Measurements from ENCODE around the gene FNBP1.
A peak's percentile ranks its signal among the peaks of the same experiment; 100 is the strongest.

The FNBP1 gene

DNA sequence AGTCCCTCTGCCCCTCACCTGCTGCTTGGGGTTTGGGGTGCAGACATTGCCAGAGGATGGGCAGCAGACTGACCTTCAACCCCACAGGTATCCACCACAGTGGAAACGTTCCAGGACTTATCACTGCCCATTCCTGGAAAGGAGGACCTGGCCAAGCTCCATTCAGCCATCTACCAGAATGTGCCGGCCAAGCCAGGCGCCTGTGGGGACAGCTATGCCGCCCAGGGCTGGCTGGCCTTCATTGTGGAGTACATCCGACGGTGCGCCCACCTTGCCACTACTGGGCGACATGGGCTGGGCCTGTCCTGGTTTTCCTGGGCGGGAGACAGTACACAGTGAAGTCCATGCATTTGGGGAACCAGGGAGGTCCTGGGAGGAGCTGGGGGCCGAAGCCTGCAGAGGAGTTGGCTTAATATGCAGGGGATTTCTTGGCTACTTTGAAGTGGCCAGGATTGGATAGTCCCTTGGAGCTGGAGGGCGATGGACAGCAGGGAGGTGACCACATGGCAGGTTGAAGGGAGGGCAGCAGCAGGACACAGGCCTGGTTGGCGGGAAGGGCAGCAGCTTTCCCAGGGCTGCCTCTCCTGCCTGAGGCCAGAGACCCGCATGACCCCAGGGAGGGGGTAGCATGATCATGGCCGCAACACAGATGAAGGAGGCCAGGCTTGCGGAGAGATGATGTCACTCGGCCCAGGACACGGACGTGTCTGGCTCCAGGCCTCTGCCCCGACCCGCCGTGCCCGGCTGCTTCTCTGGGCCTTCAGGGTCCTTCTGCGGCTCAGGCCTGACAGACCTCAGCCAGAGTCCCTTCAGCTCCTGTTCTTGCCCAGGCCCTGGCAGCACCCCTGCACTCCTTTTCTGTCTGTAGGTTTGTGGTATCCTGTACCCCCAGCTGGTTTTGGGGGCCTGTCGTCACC is 173.1 kb downstream of the FNBP1 start:
- no peak for DNase-seq

DNA sequence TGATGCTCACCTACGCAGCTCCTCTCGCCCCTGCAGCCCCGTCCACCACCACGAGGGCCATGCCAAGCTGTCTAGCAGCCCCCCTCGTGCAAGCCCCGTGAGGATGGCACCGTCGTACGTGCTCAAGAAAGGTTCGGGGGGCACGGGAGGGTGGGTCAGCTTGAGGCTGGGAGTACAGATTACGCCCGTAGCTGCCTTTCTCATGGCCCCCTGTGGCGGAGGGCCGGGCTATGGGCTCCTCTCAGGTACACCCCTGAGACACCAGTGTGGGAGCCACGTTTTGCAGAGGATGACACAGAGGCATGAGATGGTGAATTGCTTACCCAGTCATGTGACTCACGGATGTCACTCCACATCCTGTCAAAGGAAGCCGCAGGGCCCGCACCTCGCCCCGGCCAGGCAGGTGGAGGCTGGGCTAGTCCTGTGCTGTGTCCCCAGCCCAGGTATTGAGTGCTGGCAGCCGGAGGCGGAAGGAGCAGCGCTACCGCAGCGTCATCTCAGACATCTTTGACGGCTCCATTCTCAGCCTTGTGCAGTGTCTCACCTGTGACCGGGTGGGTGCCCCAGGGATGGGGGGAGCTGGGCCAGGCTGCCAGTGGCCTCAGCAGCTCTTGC is 174.0 kb downstream of the FNBP1 start:
- no peak for DNase-seq

DNA sequence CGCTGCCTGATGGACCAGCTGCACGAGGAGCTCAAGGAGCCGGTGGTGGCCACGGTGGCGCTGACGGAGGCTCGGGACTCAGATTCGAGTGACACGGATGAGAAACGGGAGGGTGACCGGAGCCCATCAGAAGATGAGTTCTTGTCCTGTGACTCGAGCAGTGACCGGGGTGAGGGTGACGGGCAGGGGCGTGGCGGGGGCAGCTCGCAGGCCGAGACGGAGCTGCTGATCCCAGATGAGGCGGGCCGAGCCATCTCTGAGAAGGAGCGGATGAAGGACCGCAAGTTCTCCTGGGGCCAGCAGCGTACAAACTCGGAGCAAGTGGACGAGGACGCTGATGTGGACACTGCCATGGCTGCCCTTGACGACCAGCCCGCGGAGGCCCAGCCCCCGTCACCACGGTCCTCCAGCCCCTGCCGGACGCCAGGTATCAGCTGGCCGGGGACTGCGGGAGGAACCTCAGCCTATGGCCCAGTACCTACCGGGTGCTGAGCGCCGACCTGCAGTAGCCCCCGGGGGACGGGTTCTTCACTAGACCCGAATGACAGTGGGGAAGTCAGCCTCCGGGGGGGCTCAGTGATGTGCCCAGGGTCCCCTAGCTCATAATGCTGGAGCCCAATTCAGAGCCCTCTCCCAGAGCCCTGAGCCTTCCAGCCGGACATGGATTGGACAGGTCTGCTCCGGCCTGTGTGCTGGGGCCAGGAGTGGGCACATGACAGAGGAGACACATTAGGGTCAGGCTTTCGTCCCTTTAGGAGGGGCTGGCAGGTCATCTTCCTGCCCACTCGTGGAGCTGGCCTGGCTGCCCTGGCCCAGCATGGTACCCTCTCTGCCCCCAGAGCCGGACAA is 174.7 kb downstream of the FNBP1 start:
- DNase-seq, result no peak

DNA sequence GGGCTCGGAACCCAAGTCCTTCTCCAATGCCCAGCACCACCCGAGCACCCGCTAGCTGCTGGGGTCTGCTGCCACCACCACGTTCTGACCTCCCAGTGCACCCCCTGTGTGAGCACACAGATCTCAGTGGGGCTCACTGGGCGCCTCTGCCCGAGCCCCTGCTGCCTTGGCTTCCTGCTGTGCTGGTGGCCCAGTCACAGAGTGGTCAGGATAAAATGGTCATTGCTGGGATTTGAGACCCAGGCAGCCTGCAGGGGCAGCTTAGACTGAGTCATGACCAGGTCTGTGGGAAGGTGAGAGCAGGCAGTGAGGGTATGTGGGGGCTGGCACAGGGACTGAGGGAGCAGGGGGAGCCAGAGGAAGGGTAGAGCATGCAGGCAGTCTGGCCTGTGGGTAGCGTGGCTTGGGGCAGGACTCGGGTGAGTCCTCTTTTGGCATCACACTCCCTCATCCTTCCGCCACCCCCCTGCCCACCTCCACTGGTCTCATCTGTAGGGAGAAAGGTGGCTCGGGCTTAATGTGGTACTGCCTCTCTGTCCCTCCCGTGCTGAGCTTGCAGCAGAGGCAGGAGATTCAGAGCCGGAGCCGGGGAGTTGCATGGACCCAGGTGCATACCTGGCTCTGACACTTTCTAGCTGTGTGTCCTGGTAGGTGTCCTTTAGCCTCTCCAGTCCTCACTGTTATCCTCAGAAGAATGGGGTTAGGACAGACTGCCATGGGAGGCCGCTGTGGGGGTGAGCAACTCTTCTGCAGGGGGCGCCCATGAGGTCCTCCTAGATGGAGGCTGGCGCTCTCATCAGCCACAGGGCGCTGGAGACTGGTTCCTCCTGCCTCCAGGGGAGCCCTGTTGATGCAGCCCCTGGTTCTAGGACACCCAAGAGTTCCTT is 175.6 kb downstream of the FNBP1 start:
- no peak for DNase-seq

DNA sequence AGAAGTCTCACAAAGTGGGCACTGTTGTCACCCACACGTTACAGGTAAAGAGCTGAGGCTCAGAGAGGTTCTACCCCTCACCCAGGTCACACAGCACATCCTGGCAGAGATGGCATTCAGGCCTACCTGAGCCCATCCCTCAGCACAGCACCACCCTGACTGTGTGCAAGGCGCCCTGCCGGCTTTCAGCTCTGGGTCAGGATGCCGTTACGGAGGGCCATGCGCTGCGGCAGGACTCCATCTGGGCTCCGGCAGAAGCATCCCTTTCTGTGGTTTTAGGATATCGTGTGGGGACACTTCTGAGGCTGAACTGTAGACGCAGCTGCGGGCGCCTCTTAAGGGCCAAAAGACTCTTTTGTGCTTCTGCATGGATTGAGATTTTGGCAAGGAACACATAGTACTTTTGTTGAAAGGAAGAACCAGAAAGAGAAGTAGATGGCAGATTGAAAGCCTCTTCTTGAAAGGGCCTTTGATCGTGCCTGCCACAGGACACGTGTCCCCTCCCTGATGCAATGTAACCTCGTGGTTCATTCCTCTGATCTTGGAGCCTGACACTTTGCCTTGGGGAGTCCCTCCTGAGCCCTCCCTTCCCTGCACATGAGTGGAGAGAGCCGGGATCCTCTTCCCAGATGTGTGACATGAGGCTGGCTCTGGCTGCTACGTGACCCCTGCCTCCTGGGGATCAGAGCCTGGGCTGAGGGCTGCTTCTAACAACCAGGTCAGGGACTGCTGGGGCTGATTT is 176.4 kb downstream of the FNBP1 start:
- no peak for DNase-seq

DNA sequence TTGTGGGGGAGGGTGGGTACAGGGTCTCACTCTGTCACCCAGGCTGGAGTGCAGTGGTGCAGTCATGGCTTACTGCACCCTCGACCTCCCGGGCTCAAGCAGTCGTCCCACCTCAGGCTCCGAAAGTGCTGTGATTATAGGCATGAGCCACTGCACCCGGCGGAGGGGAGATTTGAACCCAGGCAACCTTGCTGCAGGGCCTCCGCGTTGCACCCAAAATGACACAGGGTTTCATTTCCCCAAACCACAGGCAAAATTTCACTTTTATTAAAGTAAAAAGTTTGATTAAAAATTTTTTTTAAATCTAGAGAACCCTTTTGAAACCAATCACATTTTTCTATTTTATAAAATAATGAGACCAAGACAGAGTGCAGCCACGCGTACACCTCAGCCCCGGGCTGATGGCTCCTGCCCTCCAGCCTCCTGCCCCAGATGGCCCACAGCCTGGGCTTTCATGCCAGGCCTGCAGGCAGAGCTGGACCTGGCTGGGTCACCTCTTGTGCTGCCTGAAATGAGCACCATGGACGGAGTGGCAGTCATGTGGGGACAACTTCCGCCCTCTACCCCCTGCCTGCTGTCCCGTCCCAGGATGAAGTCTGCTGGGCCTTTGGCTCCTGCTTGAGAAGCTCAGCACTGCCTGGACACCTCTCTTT is 177.2 kb downstream of the FNBP1 start:
- DNase-seq, result no peak

DNA sequence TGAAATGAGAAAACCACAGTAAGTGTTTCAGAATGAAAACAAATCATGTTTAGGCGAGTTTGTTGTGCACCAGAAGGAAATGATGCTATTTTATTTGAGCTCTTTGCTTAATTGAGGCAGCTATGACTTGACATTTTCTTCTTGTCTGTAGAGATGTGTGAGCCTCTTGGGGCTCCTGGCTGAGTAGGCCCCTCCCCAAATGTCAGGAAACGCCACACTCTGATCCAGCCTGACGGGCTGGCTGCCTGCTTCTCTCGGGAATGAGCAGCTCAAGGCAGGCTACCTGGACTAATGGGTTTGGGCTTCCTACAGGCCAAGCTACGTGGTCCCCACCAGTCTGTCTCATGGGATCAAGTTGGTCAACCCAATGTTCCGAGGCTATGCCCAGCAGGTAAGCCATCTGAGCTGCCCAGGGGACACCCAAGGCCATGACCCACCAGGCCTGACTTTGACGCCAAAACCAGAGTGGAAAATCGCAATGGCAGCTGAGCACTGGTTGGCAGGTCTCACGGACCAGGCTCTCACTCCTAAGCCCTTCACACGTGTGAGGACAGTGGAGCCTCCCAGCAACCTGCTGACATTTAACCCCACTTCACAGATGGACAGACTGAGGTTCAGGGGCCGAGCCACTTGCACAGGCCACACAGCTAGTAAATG is 177.9 kb downstream of the FNBP1 start:
- no peak for DNase-seq

DNA sequence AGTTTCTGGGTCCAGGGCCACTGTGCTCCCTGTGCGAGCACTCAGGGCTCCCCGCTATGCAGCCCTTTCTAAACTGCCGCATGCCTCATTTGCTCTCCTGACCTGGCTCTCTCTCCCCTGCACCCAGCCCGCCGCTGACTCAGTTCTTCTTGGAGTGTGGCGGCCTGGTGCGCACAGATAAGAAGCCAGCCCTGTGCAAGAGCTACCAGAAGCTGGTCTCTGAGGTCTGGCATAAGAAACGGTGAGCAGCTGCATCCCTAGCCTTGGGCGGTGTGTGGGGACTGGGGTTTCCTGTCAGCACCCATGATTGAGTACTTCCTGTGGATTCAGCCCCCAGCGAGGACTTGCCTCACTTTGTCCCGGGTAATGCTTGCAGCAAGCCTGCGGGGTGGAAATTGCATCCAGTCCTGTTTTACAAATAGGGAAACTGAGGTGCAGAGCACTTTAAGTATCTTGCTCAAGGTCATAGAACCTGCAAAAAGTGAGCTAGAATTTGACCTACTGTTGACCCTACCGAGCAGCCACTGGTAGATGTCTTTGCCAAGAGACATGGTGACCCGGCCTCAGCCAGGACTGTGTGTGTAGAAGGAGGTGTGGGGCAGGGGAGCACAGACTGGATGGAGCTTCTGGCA is 179.8 kb downstream of the FNBP1 start:
- peak; percentile 44 for DNase-seq

DNA sequence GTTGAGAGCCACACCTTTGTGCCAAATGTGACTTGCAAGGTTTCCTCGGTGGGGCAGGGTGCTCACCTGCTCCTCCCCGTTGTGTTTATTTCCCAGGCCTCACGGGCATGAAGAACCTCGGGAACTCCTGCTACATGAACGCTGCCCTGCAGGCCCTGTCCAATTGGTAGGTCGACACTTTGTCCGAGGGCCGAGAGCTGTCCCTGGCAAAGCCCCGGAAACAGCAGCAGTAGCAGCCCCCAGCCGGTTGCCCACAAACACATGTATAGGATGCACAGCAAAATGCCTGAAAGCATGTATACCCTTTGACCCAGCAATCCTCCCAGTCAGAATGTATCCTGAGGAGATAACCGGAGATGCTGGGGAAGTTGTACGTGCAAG is 181.6 kb downstream of the FNBP1 start:
- no peak for DNase-seq

DNA sequence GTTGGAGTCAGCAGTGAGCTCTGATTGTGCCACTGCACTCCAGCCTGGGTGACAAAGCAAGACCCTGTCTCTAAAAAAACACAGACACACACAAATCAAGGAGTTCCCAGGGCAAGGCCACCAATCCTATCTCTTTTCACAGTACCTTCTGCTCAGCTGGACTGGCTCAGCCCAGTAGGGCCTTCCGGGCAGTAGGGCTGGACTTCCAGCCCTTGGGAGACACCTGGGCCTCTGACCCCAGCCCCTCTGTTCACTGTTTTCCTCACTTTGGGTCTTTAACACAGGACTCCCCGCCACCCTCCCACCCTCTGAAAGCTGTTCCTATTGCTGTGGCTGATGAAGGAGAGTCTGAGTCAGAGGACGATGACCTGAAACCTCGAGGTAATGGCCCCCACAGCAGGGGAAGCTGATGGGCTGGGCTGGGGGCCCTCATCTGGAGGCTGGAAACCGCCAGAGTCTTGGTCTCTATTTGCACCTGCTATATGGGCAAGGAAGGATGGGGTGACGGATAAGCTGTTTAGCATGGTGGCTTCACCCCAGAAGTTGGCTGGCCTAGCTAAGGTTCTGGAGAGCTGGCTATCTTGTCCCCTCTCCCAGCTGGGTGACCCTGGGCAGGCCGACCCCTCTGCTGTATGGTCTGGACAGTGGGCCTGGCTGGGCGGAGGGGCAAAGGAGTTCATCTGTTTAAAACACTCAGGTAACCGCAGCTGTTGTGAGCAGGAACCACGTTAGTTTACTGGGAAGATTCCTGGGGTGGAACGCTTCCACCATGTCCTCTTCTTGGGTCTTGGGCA is 182.1 kb downstream of the FNBP1 start:
- DNase-seq, result no peak

DNA sequence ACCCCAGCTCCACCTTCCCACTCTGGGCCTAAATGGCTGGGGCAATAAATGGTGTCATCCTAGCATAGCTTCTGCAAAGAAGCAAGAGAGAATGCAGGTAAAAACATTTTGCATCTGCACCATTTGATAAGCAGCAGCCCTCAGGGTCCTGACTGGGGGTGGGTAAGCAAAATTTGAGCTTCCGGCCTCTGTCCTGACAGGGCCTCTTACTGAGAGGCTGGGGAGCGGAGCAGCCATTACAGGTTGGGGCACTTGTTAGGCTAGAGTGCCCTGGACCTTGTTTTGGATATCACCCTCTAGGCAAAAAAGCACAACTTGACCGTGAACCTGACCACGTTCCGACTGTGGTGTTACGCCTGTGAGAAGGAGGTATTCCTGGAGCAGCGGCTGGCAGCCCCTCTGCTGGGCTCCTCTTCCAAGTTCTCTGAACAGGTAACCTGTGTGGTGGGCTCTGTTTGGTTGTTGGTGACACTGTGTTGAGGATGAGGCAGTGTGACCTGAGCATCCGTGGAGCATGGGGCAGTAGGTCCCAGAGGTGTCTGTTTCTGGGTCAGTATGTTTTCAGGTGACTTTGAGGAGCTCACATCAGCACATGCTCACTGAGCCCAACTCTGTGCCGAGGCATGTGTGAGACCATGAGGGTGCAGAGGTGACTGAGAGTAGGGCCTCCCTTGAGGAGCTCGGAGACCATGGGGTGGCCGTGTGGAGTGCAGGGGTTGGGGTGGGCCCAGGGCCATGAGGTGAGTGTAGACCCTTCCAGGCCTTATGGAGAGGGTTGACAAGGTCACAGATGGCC is 184.6 kb downstream of the FNBP1 start:
- DNase-seq, result no peak

DNA sequence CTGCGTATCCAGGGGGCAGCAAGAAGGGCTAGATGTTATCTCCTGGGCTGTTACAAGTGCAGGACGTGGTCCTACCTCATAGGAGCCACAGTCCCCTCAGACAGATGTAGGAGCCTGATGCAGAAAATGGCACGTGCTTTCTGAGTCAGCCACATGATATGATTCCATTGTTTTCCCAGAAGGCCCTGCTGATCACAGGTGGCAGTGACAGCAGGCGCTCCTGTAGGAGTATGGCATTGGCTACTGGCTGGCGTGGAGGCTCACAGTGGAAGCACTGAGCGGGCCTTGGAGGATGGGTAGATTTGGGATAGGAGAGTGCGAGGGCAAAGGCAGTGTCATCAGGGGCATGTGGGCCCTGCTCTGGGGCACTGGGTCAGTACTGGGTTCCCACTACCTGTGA is 185.8 kb downstream of the FNBP1 start:
- DNase-seq, result no peak

DNA sequence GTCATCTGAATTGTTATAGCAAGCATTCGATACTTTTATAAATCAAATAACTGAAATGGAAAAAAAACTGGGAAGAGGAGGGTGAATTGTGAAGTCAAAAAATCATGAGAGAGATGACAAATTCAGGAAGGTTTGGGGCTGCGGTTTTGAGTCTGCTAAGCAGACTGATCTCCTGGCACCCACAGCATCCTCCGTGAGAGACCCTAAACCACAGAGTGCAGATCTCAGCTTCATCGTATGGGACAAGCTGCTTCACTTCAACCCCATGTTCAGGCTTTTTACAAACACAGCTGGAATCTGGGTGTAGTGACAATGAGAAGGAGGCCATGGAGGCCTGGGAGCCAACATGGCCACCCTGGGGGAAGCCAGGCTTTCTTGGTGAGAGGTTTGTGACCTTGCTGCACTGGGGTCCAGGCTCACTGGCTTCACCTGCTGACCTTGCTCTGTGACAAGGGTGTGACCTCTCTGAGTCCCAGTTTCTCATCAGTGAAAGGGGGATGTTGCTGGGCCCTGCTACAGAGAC is 188.3 kb downstream of the FNBP1 start:
- DNase-seq, result no peak

DNA sequence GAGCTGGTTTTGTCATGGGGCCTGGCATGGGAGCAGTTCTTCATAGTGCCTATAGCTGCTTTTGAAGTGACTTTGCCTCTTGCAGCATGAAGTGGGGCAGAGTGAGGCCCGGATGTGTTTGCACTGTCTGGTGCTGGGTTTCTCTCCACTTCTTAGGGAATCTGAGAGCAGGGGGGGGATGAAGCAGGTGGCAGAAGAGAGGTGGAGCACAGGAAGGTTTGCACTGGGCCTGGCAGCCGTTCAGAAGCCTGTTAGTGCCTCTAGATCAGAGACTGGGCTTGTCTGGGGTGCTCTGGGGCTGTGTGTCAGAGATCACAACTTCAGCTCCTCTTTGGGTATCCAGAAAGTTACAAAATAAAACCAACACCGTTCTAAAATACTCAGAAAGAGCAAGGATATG is 189.4 kb downstream of the FNBP1 start:
- no peak for DNase-seq

DNA sequence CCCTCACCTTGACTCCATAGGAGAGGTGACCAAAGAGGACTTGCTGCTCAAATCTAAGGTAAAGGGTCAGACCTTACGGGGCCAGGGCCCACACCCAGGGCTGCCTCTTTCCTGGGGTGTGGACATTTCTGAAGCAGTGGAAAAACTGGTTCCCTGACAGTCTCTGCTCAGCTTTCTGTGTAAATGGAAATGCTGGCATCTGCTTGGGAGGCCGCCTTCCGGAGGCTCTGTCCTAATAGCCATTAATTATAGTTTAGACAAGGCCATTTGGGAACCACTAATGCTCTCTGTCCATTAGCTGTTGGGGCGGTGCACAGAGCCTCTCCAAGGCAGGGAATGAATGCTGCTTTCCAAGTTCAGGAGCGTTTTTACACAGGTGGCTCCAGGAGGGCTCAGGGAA is 190.4 kb downstream of the FNBP1 start:
- no peak for DNase-seq

DNA sequence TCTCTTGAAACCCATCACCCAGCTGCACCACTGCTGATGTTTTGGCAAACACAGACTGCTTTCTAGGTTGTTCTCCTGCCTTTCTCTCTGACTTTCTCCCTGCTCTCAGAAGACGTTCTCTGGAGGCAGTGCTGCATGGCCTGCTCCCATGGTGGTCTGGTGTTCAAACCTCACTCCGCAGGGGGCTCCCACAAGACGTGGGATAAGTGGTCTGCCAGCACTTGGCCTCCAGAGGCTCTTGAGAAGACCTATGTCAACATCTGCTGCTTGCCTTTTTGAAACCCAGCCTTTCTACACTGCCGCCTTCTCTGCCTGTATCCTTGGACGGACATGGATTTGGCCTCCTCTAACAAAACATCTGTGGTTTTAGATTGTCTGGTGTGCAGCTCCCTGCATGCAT is 191.2 kb downstream of the FNBP1 start:
- no peak for DNase-seq

DNA sequence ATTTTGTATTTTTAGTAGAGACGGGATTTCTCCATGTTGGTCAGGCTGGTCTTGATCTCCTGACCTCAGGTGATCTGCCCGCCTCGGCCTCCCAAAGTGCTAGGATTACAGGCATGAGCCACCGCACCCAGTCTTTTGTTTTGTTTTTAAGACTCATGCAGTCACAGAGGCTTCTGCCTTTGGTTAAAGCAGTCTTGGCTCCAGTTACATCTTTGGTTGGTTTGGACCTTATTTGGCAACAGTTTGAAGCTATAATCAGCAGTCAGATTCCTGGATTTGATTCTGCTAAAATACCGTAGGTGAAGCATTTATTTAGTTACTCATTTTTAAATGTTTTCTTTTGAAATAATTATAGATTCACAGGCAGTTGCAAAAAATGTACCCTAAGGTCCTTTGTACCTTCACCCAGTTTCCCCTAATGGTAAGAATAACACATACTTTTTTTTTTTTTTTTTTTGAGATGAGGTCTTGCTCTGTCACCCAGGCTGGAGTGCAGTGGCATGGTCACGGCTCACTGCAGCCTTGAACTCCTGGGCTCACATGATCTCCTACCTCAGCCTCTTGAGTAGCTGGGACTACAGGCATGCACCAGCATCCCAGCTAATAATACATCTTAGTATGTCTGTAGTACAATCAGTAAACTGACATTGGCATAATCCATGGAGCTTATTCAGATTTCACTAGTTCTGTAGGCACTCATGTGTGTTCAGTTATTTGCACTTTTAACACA is 192.0 kb downstream of the FNBP1 start:
- DNase-seq, result no peak

DNA sequence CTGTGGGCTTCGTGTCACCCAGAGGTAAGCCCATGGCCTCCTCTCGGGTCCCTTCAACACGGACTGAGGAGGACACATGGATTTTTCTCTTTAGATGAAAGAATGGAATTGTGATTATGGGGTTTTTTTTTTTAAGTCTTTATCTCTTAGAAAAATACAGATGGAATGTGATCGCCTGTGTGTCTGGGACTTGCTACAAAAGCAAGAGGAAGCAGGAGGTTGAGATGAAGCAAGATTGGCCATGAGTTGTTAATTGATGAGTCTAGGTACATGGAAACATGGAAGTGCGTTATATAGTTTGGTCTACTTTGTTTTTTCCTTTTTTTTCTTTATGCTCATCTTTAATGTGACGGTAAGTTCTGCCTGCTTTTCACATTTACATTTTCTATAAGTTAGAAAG is 193.1 kb downstream of the FNBP1 start:
- no peak for DNase-seq

Data from NCI-H146 (cell line).